ENCODE data around the gene IL3. TPM values are rescaled to one million over a fixed set of nuclear protein-coding genes. Genes with fewer than 3 reads are reported as not detected.

The IL3 gene
- total and polyA plus RNA-seq, 9 of the 15 experiments (the other 6 are each of a cell fraction or from before 2014, with no cell fraction given) = not detected

GRCh38 chr5:132017738-132018625, 42.5 kb upstream of the IL3 start:
- no peak overlapping the region for H3K9ac ChIP-seq (ENCODE audit: insufficient read depth in 1 of 2, low read depth in 2 of 2, low read length in 2 of 2)
- H3K4me2 ChIP-seq (ENCODE audit: insufficient read depth, low read length) = no peak overlapping the region
- in situ Hi-C loops (cut with MboI) = loop anchor here (25.0 kb wide), 1 partner anchor 581 kb away; no protein-coding TSS in a partner anchor
- H4K20me1 ChIP-seq (replicated peaks; ENCODE audit: control insufficient read depth, insufficient read depth, low read length) = 0 out of 2 replicates have a peak, but pooled peaks cover 4% of the 10 kb centered on the region
- no peaks in the 10 kb centered on the region for H3K9me3 ChIP-seq (replicated peaks; ENCODE audit: control insufficient read depth, insufficient read depth, low read depth, low read length)
- ChIA-PET POLR2A (no interaction called here), CTCF (ENCODE audit: low intra/inter-chr PET ratio) (no interaction called here)
- H3K4me1 ChIP-seq (replicated peaks in 1 of 2; ENCODE audit: control insufficient read depth in 2 of 2, insufficient read depth in 2 of 2, low read length in 2 of 2) = peaks cover 4 to 7% of the 10 kb centered on the region in 2 experiments; a peak in 3 of 5 replicates
- no peak overlapping the region for H3K4me3 ChIP-seq
- H2AFZ ChIP-seq (ENCODE audit: low read depth, low read length) = no peak overlapping the region
- no peak for ATAC-seq
- intact Hi-C loops (cut with micrococcal nuclease) = no loop called here
- no peaks in the 10 kb centered on the region for H3K79me2 ChIP-seq (ENCODE audit: control insufficient read depth, insufficient read depth, low read length)
- FAIRE-seq = no peak
- TF ChIP-seq SP1 (CRISPR knock-in tag; IDR thresholded peaks at IDR 0.05) (no peak), C11orf30 (IDR thresholded peaks at IDR 0.05; ENCODE audit: low read depth) (peak; percentile 2; the same call in 1 of the 2 replicates), FOXJ2 (tag; IDR thresholded peaks at IDR 0.05) (no peak), ZFP30 (CRISPR knock-in tag; IDR thresholded peaks at IDR 0.05; ENCODE audit: borderline replicate concordance) (no peak), HEY1 (CRISPR knock-in tag; IDR thresholded peaks at IDR 0.05; ENCODE audit: borderline replicate concordance) (no peak), TAF9B (IDR thresholded peaks at IDR 0.05; ENCODE audit: partially characterized antibody) (no peak), U2AF1 (optimal IDR thresholded peaks at IDR 0.05; ENCODE audit: low read depth, low read length) (no peak)
- no peaks in the 10 kb centered on the region for H3K36me3 ChIP-seq (ENCODE audit: control insufficient read depth, insufficient read depth, low read length)
- no peak for DNase-seq (ENCODE audit: extremely low read depth in 1 of 4, low spot score in 3 of 4)
- no peaks in the 10 kb centered on the region for H3K9me1 ChIP-seq (ENCODE audit: control insufficient read depth, insufficient read depth, low read length)
- H3K27ac ChIP-seq (ENCODE audit: extremely low read depth, low read depth, low read length) = no peak overlapping the region
- BruUV-seq (replicated peaks) = no TSS peak
- H3K27me3 ChIP-seq (ENCODE audit: control insufficient read depth in 2 of 2, insufficient read depth in 2 of 2, low read length in 2 of 2) = peaks cover 18 to 23% of the 10 kb centered on the region in 2 experiments; a peak in 3 of 5 replicates
- WGBS (ENCODE audit: insufficient coverage, low coverage, missing lambda C conversion rate) = 0% methylated on average over 10 of the region's 10 CpGs

Data from K562 (cell line).